Activated naive CD8-positive, alpha-beta T cell (primary cell): ENCODE measurements around the gene ART5.

Experiments used
- H3K27ac Mint-ChIP-seq: one replicate; pipeline ENCODE4 v1.8.0; 2021; ENCODE audit warnings: mixed read lengths
- H3K27me3 Mint-ChIP-seq: one replicate; pipeline ENCODE4 v1.8.0; 2021; ENCODE audit warnings: mixed read lengths
- H3K36me3 Mint-ChIP-seq: one replicate; pipeline ENCODE4 v1.8.0; 2021; ENCODE audit warnings: mixed read lengths
- H3K4me1 Mint-ChIP-seq: one replicate; pipeline ENCODE4 v1.8.0; 2021; ENCODE audit warnings: low read depth, mixed read lengths
- H3K4me3 Mint-ChIP-seq: one replicate; pipeline ENCODE4 v1.8.0; 2021; ENCODE audit warnings: mild to moderate bottlenecking, mixed read lengths
- H3K9me3 Mint-ChIP-seq: one replicate; pipeline ENCODE4 v1.8.0; 2021; ENCODE audit warnings: low read depth, mixed read lengths

Gene ART5

GRCh38 chr11:3641701-3642070, at the start of gene ART5:
Gene ART5, minus strand, starts transcription at chr11:3641992. Its CDS starts 130 bp downstream, at chr11:3641862.
- Mint-ChIP-seq H3K4me1 (peaks cover 6% of the 10 kb centered on the region), H3K4me3 (peak within 1 kb of the TSS; percentile 82), H3K9me3 (no peaks in the 10 kb centered on the region), H3K27ac (no peak within 1 kb of the TSS), H3K36me3 (peaks cover 4% of the 10 kb centered on the region), H3K27me3 (peaks cover 26% of the 10 kb centered on the region)

- no peak overlapping the region for H3K4me3 Mint-ChIP-seq
- H3K27me3 Mint-ChIP-seq: no peaks in the 10 kb centered on the region
- no peaks in the 10 kb centered on the region for H3K9me3 Mint-ChIP-seq
- H3K27ac Mint-ChIP-seq: no peak overlapping the region
- no peaks in the 10 kb centered on the region for H3K4me1 Mint-ChIP-seq
- peaks cover 6% of the 10 kb centered on the region for H3K36me3 Mint-ChIP-seq
Observed at GRCh38 chr11:3686751-3687150, 45.0 kb upstream of the ART5 start.

GRCh38 chr11:3685923-3686322, 44.1 kb upstream of the ART5 start:
- H3K4me3 Mint-ChIP-seq: no peak overlapping the region
- H3K27ac Mint-ChIP-seq: no peak overlapping the region
- no peaks in the 10 kb centered on the region for H3K9me3 Mint-ChIP-seq
- H3K4me1 Mint-ChIP-seq: no peaks in the 10 kb centered on the region
- no peaks in the 10 kb centered on the region for H3K27me3 Mint-ChIP-seq
- peaks cover 6% of the 10 kb centered on the region for H3K36me3 Mint-ChIP-seq

- peaks cover 4% of the 10 kb centered on the region for H3K36me3 Mint-ChIP-seq
- H3K4me1 Mint-ChIP-seq: no peaks in the 10 kb centered on the region
- H3K27me3 Mint-ChIP-seq: no peaks in the 10 kb centered on the region
- H3K9me3 Mint-ChIP-seq: no peaks in the 10 kb centered on the region
- no peak overlapping the region for H3K4me3 Mint-ChIP-seq
- no peak overlapping the region for H3K27ac Mint-ChIP-seq
Observed at GRCh38 chr11:3684819-3685172, 43.0 kb upstream of the ART5 start.

GRCh38 chr11:3684129-3684818, 42.5 kb upstream of the ART5 start:
- Mint-ChIP-seq H3K27ac (no peak overlapping the region), H3K4me1 (no peaks in the 10 kb centered on the region), H3K36me3 (peaks cover 4% of the 10 kb centered on the region), H3K27me3 (no peaks in the 10 kb centered on the region), H3K9me3 (no peaks in the 10 kb centered on the region), H3K4me3 (no peak overlapping the region)

- Mint-ChIP-seq H3K4me3 (no peak overlapping the region), H3K4me1 (no peaks in the 10 kb centered on the region), H3K36me3 (peaks cover 7% of the 10 kb centered on the region), H3K9me3 (no peaks in the 10 kb centered on the region), H3K27me3 (no peaks in the 10 kb centered on the region), H3K27ac (no peak overlapping the region)
Observed at GRCh38 chr11:3683039-3683438, 41.2 kb upstream of the ART5 start.

- peaks cover 2% of the 10 kb centered on the region for H3K4me1 Mint-ChIP-seq
- H3K9me3 Mint-ChIP-seq: no peaks in the 10 kb centered on the region
- no peaks in the 10 kb centered on the region for H3K27me3 Mint-ChIP-seq
- no peak overlapping the region for H3K4me3 Mint-ChIP-seq
- H3K27ac Mint-ChIP-seq: no peak overlapping the region
- peaks cover 11% of the 10 kb centered on the region for H3K36me3 Mint-ChIP-seq
Observed at GRCh38 chr11:3679077-3679476, 37.3 kb upstream of the ART5 start.

- Mint-ChIP-seq H3K4me3 (no peak overlapping the region), H3K27me3 (no peaks in the 10 kb centered on the region), H3K36me3 (peaks cover 10% of the 10 kb centered on the region), H3K9me3 (no peaks in the 10 kb centered on the region), H3K27ac (no peak overlapping the region), H3K4me1 (peaks cover 2% of the 10 kb centered on the region)
Observed at GRCh38 chr11:3675971-3676370, 34.2 kb upstream of the ART5 start.

GRCh38 chr11:3674189-3674588, 32.4 kb upstream of the ART5 start:
- Mint-ChIP-seq H3K9me3 (no peaks in the 10 kb centered on the region), H3K36me3 (peaks cover 12% of the 10 kb centered on the region), H3K27me3 (no peaks in the 10 kb centered on the region), H3K4me3 (no peak overlapping the region), H3K27ac (no peak overlapping the region), H3K4me1 (peaks cover 2% of the 10 kb centered on the region)

- peak within 1 kb of the TSS; percentile 67 for H3K27ac Mint-ChIP-seq
- H3K4me3 Mint-ChIP-seq: no peak within 1 kb of the TSS
- H3K4me1 Mint-ChIP-seq: peaks cover 2% of the 10 kb centered on the region
- peaks cover 12% of the 10 kb centered on the region for H3K36me3 Mint-ChIP-seq
- no peaks in the 10 kb centered on the region for H3K9me3 Mint-ChIP-seq
- H3K27me3 Mint-ChIP-seq: no peaks in the 10 kb centered on the region
Observed at GRCh38 chr11:3671334-3672254, 29.8 kb upstream of the ART5 start, which contains the start of gene CHRNA10. Gene CHRNA10, minus strand, starts transcription at chr11:3671384. Its CDS starts 72 bp downstream, at chr11:3671312.

- peaks cover 10% of the 10 kb centered on the region for H3K36me3 Mint-ChIP-seq
- no peaks in the 10 kb centered on the region for H3K9me3 Mint-ChIP-seq
- H3K4me1 Mint-ChIP-seq: peaks cover 2% of the 10 kb centered on the region
- H3K27me3 Mint-ChIP-seq: no peaks in the 10 kb centered on the region
- no peak overlapping the region for H3K4me3 Mint-ChIP-seq
- no peak overlapping the region for H3K27ac Mint-ChIP-seq
Observed at GRCh38 chr11:3669742-3670183, 28.0 kb upstream of the ART5 start.

GRCh38 chr11:3669128-3669527, 27.3 kb upstream of the ART5 start:
- Mint-ChIP-seq H3K4me1 (no peaks in the 10 kb centered on the region), H3K36me3 (peaks cover 13% of the 10 kb centered on the region), H3K27me3 (no peaks in the 10 kb centered on the region), H3K27ac (no peak overlapping the region), H3K9me3 (no peaks in the 10 kb centered on the region), H3K4me3 (no peak overlapping the region)

GRCh38 chr11:3667149-3668035, 25.6 kb upstream of the ART5 start:
- H3K4me3 Mint-ChIP-seq: no peak overlapping the region
- H3K27ac Mint-ChIP-seq: no peak overlapping the region
- no peaks in the 10 kb centered on the region for H3K27me3 Mint-ChIP-seq
- peaks cover 13% of the 10 kb centered on the region for H3K36me3 Mint-ChIP-seq
- no peaks in the 10 kb centered on the region for H3K4me1 Mint-ChIP-seq
- H3K9me3 Mint-ChIP-seq: no peaks in the 10 kb centered on the region

GRCh38 chr11:3666023-3666530, 24.3 kb upstream of the ART5 start:
- Mint-ChIP-seq H3K9me3 (no peaks in the 10 kb centered on the region), H3K27ac (no peak overlapping the region), H3K36me3 (peaks cover 11% of the 10 kb centered on the region), H3K27me3 (no peaks in the 10 kb centered on the region), H3K4me3 (no peak overlapping the region), H3K4me1 (no peaks in the 10 kb centered on the region)
